AG04449 (cell line): Measurements from ENCODE around the gene ASIC3.

ENCODE experiments used
- CTCF ChIA-PET: fragments of 350-600 bp; formaldehyde crosslinking; extraction: SDS; loops from one replicate; lab custom pipeline; 2021; ENCODE audit warnings: antibody characterized with exemption; lab: Yijun Ruan, JAX
- POLR2A ChIA-PET: fragments of 400-600, 350-600 bp; formaldehyde crosslinking; extraction: SDS; loops from one replicate; lab custom pipeline; 2020; ENCODE audit warnings: antibody characterized with exemption, inconsistent platforms; lab: Yijun Ruan, JAX
- DNase-seq: peaks from one replicate; pipeline ENCODE4 v3.0.0-alpha.2; 2010; ENCODE audit warnings: low read depth, low spot score
- H3K4me3 ChIP-seq: 2 replicates; pipeline ENCODE4 v1.5.1; 2011; ENCODE audit warnings: low read depth, mild to moderate bottlenecking, control low read depth, low read length
- CTCF ChIP-seq: IDR thresholded peaks from one replicate; pipeline ENCODE4 v1.5.1; 2011; ENCODE audit warnings: mild to moderate bottlenecking, moderate library complexity, low read length, control low read depth, inconsistent platforms; ENCODE audit not compliant: insufficient read depth; ENCODE audit errors: missing control alignments

Gene ASIC3

GRCh38 chr7:151060416-151061212 is 12.3 kb downstream of the ASIC3 start:
- CTCF ChIA-PET = interaction anchor here (0.6 to 4.8 kb wide), 11 partner anchors 8 to 64 kb away, joined by 3 to 48 read pairs (median 4); no protein-coding TSS in a partner anchor
- POLR2A ChIA-PET = interaction anchor here (1.2 kb wide), 2 partner anchors 20 to 32 kb away, joined by 3 to 4 read pairs; partner anchors contain the start of genes ABCB8 and FASTK
- H3K4me3 ChIP-seq = peak overlapping the region; percentile 75
- DNase-seq = no peak
- TF ChIP-seq CTCF = peak; percentile 14

- DNase-seq = no peak
- TF ChIP-seq CTCF = no peak
- POLR2A ChIA-PET = interaction anchor here (1.2 to 1.5 kb wide), 3 partner anchors 17 to 33 kb away, joined by 4 to 7 read pairs (median 4); partner anchors contain the start of genes ABCB8 and FASTK
- CTCF ChIA-PET = interaction anchor here (1.0 to 4.8 kb wide), 7 partner anchors 8 to 52 kb away, joined by 3 to 48 read pairs (median 4); no protein-coding TSS in a partner anchor
- peak overlapping the region; percentile 75 for H3K4me3 ChIP-seq
Observed at GRCh38 chr7:151061213-151062110, 13.1 kb downstream of the ASIC3 start.

GRCh38 chr7:151062111-151062398 is 13.7 kb downstream of the ASIC3 start:
- CTCF ChIA-PET = interaction anchor here (1.2 to 4.8 kb wide), 6 partner anchors 15 to 113 kb away, joined by 3 to 48 read pairs (median 4); partner anchors contain the start of gene TMUB1
- peak overlapping the region; percentile 3 for H3K4me3 ChIP-seq
- no peak for TF ChIP-seq CTCF
- POLR2A ChIA-PET = interaction anchor here (1.5 kb wide), 2 partner anchors 16 to 19 kb away, joined by 4 to 7 read pairs; partner anchors contain the start of gene FASTK
- no peak for DNase-seq

GRCh38 chr7:151062399-151063211 is 14.3 kb downstream of the ASIC3 start:
- no peak for DNase-seq
- ChIA-PET CTCF (interaction anchor here (0.8 to 4.8 kb wide), 6 partner anchors 14 to 112 kb away, joined by 3 to 48 read pairs (median 4); partner anchors contain the start of genes FASTK and TMUB1), POLR2A (interaction anchor here (1.2 to 1.5 kb wide), 3 partner anchors 9 to 18 kb away, joined by 4 to 7 read pairs (median 5); partner anchors contain the start of gene FASTK)
- no peak for TF ChIP-seq CTCF
- no peak overlapping the region; the same call in 1 of the 2 replicates for H3K4me3 ChIP-seq

- DNase-seq = no peak
- ChIA-PET POLR2A (interaction anchor here (1.2 to 1.5 kb wide), 3 partner anchors 9 to 18 kb away, joined by 4 to 7 read pairs (median 5); partner anchors contain the start of gene FASTK), CTCF (interaction anchor here (0.8 to 4.8 kb wide), 5 partner anchors 13 to 112 kb away, joined by 3 to 48 read pairs (median 4); partner anchors contain the start of genes FASTK and TMUB1)
- TF ChIP-seq CTCF = no peak
- H3K4me3 ChIP-seq = no peak overlapping the region
Observed at GRCh38 chr7:151063212-151063561, 14.9 kb downstream of the ASIC3 start.
